22Rv1 (cell line): ENCODE data around the gene NPB.

Experiments
- CTCF ChIP-seq: fragments of 450-650 bp; IDR thresholded peaks from 2 replicates; pipeline ENCODE4 v1.5.1; 2017; ENCODE audit warnings: mild to moderate bottlenecking
- ZFX ChIP-seq: fragments of 450-650 bp; IDR thresholded peaks from 2 replicates; pipeline ENCODE4 v1.6.1; 2017; ENCODE audit warnings: antibody characterized with exemption, borderline replicate concordance

- TF ChIP-seq CTCF (no peak), ZFX (no peak)
Measured at GRCh38 chr17:81931557-81932332, 29.7 kb downstream of the NPB start.
